PC-3 (cell line): ENCODE measurements around the gene NOS2.

Experiments
- CTCF ChIP-seq: fragments of 300-600 bp; sonication (generic); conservative IDR thresholded peaks from 2 replicates; pipeline ENCODE4 v1.5.1; 2017; ENCODE audit warnings: antibody characterized with exemption, low read depth, mild to moderate bottlenecking, low read length
- EZH2 ChIP-seq: fragments of 300-600 bp; sonication (generic); IDR thresholded peaks from one replicate; pipeline ENCODE4 v1.6.1; 2017; ENCODE audit warnings: antibody characterized with exemption, mild to moderate bottlenecking, low read length; ENCODE audit not compliant: unreplicated experiment
- EZH2phosphoT487 ChIP-seq: fragments of 300-600 bp; sonication (generic); IDR thresholded peaks from 2 replicates; pipeline ENCODE4 v1.6.1; 2018; ENCODE audit warnings: mild to moderate bottlenecking, antibody characterized with exemption, low read length, borderline replicate concordance

GRCh38 chr17:27825459-27825858 is 25.1 kb upstream of the NOS2 start:
- TF ChIP-seq CTCF (no peak), EZH2phosphoT487 (no peak), EZH2 (no peak)
